LNCAP (cell line): ENCODE results near the gene TIE1.
A peak's percentile ranks its signal among the peaks of the same experiment; 100 is the strongest.

Experiments
- CTCF ChIP-seq: fragments of 450-650 bp; IDR thresholded peaks from 2 replicates; pipeline ENCODE4 v1.5.1; 2017; ENCODE audit warnings: mild to moderate bottlenecking

TIE1 gene

GRCh38 chr1:43284065-43284464 lies 16.7 kb upstream of the TIE1 start:
- TF ChIP-seq CTCF = no peak

GRCh38 chr1:43284546-43285110 lies 16.2 kb upstream of the TIE1 start:
- no peak for TF ChIP-seq CTCF

- peak; percentile 72 for TF ChIP-seq CTCF
Measured at GRCh38 chr1:43285269-43285990, 15.4 kb upstream of the TIE1 start, which contains the start of gene C1orf210. Gene C1orf210 (minus strand): TSS chr1:43285581. CDS start chr1:43283270, 2,311 bp downstream.

GRCh38 chr1:43286115-43286514 lies 14.7 kb upstream of the TIE1 start:
- no peak for TF ChIP-seq CTCF

- TF ChIP-seq CTCF = no peak
Measured at GRCh38 chr1:43286533-43286932, 14.2 kb upstream of the TIE1 start.

GRCh38 chr1:43288058-43288784 lies 12.6 kb upstream of the TIE1 start:
- TF ChIP-seq CTCF = no peak

GRCh38 chr1:43288785-43289706 lies 11.7 kb upstream of the TIE1 start:
- no peak for TF ChIP-seq CTCF
